K562 (cell line): ENCODE data around the gene TTC9C. TPM values are rescaled to one million over a fixed set of nuclear protein-coding genes. Genes with fewer than 3 reads are reported as not detected.

ENCODE experiments used
- ATAC-seq: fragments of 200-7000 bp; cut with Tn5 transposase; 3 replicates; pipeline ENCODE4 v1.9.1; 2020; ENCODE audit warnings: moderate library complexity
- BruUV-seq: library from RNA; stranded (reverse); fragments of 400-500 nt; replicated peaks from 2 replicates; lab custom pipeline; 2021; lab: Mats Ljungman, UMichigan
- CTCF ChIA-PET: fragments of 300-600 bp; formaldehyde crosslinking; extraction: SDS; loops from one replicate; lab custom pipeline; 2021; ENCODE audit warnings: low intra/inter-chr PET ratio; lab: Yijun Ruan, JAX
- POLR2A ChIA-PET: fragments of 300-600, 350-650 bp; sonication (Branson Sonifier 250); formaldehyde crosslinking; extraction: SDS; loops from one replicate; lab custom pipeline; 2021; ENCODE audit warnings: antibody characterized with exemption, inconsistent platforms; lab: Yijun Ruan, JAX
- DNase-seq, 4 experiments: peaks; one replicate each; pipeline versions ENCODE4 v3.0.0 to v3.0.0-alpha.2; 2011 to 2018; ENCODE audit warnings: low spot score in 3 of 4, mixed read lengths in 3 of 4; ENCODE audit errors: extremely low read depth in 1 of 4
- FAIRE-seq: peaks from 2 replicates; lab custom pipeline; 2011; peaks lifted over from hg19 to GRCh38; lab: Jason Lieb, UNC
- H2AFZ ChIP-seq: 2 replicates; pipeline ENCODE4 v1.6.0; 2011; ENCODE audit warnings: low read depth, low read length, control low read depth, inconsistent platforms
- H3K27ac ChIP-seq: fragments of 200-600 bp; 3 replicates; pipeline ENCODE4 v1.8.0; 2011; ENCODE audit warnings: low read depth, mild to moderate bottlenecking, control low read depth, inconsistent platforms, low read length, moderate library complexity, mixed read lengths; ENCODE audit errors: extremely low read depth
- H3K27me3 ChIP-seq, 2 experiments: fragments of 300-600 bp in 1 of 2; 2 replicates in 1 of 2; 3 replicates in 1 of 2; pipeline versions ENCODE4 v1.6.0 to v1.8.0; 2011; ENCODE audit warnings: inconsistent platforms in 2 of 2, low read length in 2 of 2, mild to moderate bottlenecking in 1 of 2, mixed read lengths in 1 of 2, moderate library complexity in 1 of 2; ENCODE audit not compliant: control insufficient read depth in 2 of 2, insufficient read depth in 2 of 2
- H3K36me3 ChIP-seq: fragments of 300-600 bp; 3 replicates; pipeline ENCODE4 v1.8.0; 2011; ENCODE audit warnings: mild to moderate bottlenecking, low read length, inconsistent platforms; ENCODE audit not compliant: control insufficient read depth, insufficient read depth
- H3K4me1 ChIP-seq, 2 experiments: fragments of 200-600 bp in 1 of 2; replicated peaks in 1 of 2; 2 replicates in 1 of 2; 3 replicates in 1 of 2; pipeline versions ENCODE4 v1.5.1 to v1.8.0; 2011; ENCODE audit warnings: inconsistent platforms in 2 of 2, low read length in 2 of 2, mild to moderate bottlenecking in 1 of 2, mixed read lengths in 1 of 2, moderate library complexity in 1 of 2; ENCODE audit not compliant: control insufficient read depth in 2 of 2, insufficient read depth in 2 of 2
- H3K4me2 ChIP-seq: 2 replicates; pipeline ENCODE4 v1.6.1; 2011; ENCODE audit warnings: low read length, control low read depth, inconsistent platforms, mixed read lengths; ENCODE audit not compliant: insufficient read depth
- H3K4me3 ChIP-seq: fragments of 200-600 bp; sonication (generic), shearing (Covaris generic); 2 replicates; pipeline ENCODE4 v1.5.1; 2016; ENCODE audit warnings: control low read depth, inconsistent platforms
- H3K79me2 ChIP-seq: fragments of 200-600 bp; 3 replicates; pipeline ENCODE4 v1.8.0; 2011; ENCODE audit warnings: low read length, inconsistent platforms; ENCODE audit not compliant: control insufficient read depth, insufficient read depth
- H3K9ac ChIP-seq, 2 experiments: 2 replicates each; pipeline versions ENCODE4 v1.6.0 to v1.6.1; 2011; ENCODE audit warnings: low read depth in 2 of 2, low read length in 2 of 2, control low read depth in 1 of 2, inconsistent platforms in 1 of 2, mild to moderate bottlenecking in 1 of 2, mixed read lengths in 1 of 2; ENCODE audit not compliant: insufficient read depth in 1 of 2
- H3K9me1 ChIP-seq: one replicate; pipeline ENCODE4 v1.6.0; 2011; ENCODE audit warnings: inconsistent platforms, mild to moderate bottlenecking, low read length, moderate library complexity; ENCODE audit not compliant: control insufficient read depth, insufficient read depth
- H3K9me3 ChIP-seq: replicated peaks from 2 replicates; pipeline ENCODE4 v1.5.1; 2011; ENCODE audit warnings: low read depth, low read length, inconsistent platforms; ENCODE audit not compliant: control insufficient read depth, insufficient read depth
- H4K20me1 ChIP-seq: replicated peaks from 2 replicates; pipeline ENCODE4 v1.6.1; 2011; ENCODE audit warnings: low read length, inconsistent platforms, mixed read lengths; ENCODE audit not compliant: control insufficient read depth, insufficient read depth
- JUNB ChIP-seq: fragments of 450-650 bp; formaldehyde crosslinking; conservative IDR thresholded peaks from 2 replicates; pipeline ENCODE4 v1.4.0; 2020; ENCODE audit warnings: mild to moderate bottlenecking
- PCBP2 ChIP-seq: fragments of 200-400 bp; formaldehyde crosslinking; IDR thresholded peaks from 2 replicates; pipeline ENCODE4 v1.6.1; 2018; ENCODE audit warnings: low read length, low read depth, mild to moderate bottlenecking, moderate library complexity; ENCODE audit not compliant: poor library complexity, severe bottlenecking
- ZNF436 ChIP-seq: fragments of 250-450, 450-650 bp; sonication (Bioruptor Pico); formaldehyde crosslinking; IDR thresholded peaks from 2 replicates; pipeline ENCODE4 v1.7.0; 2020; ENCODE audit warnings: mild to moderate bottlenecking
- WGBS: fragments of 100-300 bp; shearing (Covaris generic); methylation state at CpG from one replicate; pipeline ENCODE4 v1.1.6; 2016; ENCODE audit warnings: low coverage, mixed read lengths; ENCODE audit not compliant: insufficient coverage; ENCODE audit errors: missing lambda C conversion rate; 5-methylcytosine and 5-hydroxymethylcytosine counted together
- in situ Hi-C: fragments of 300-500 bp; cut with MboI; formaldehyde crosslinking; loops from 4 replicates; pipeline ENCODE4 v1.15.0; 2018; ENCODE audit warnings: inconsistent platforms, mixed read lengths
- intact Hi-C: fragments of 100-400 bp; cut with micrococcal nuclease; formaldehyde crosslinking; loops from 2 replicates; pipeline ENCODE4 v1.14.2; 2022
- polyA plus RNA-seq, 8 experiments: library from polyadenylated mRNA; depleted of rRNA in 4 of 8; stranded (reverse) in 5 of 8; unstranded in 3 of 8; fragments of >200 nt; fragmentation: Nextera tagmentation in 2 of 8; fragmentation: Illumina TruSeq in 1 of 8; extraction: Ambion mirVana in 2 of 8; extraction: Trizol in 1 of 8; gene quantifications; 2 replicates each; pipeline versions ENCODE4 v1.2.1 to v1.2.3, GENCODE V29; 2011 to 2014; ENCODE audit warnings: inconsistent platforms in 1 of 8, missing spikeins in 1 of 8
- total RNA-seq, 7 experiments: library from RNA; depleted of rRNA in 6 of 7; stranded (reverse); fragments of >200 nt in 6 of 7; fragmentation: Illumina TruSeq in 2 of 7; extraction: Trizol in 2 of 7; gene quantifications; 2 replicates each; pipeline versions ENCODE4 v1.2.1 to v1.2.3, GENCODE V29; 2011 to 2021; ENCODE audit warnings: low replicate concordance in 1 of 7
- TF ChIP-seq, protein P1 (sequence below), 3 experiments: fragments of 200-800 bp in 1 of 3; sonication (Bioruptor generic) in 1 of 3; sonication (generic) in 1 of 3; formaldehyde crosslinking in 1 of 3; IDR thresholded peaks; 2 replicates each; pipeline versions ENCODE4 v1.6.1 to v1.8.0; 2016 to 2022; ENCODE audit warnings: mild to moderate bottlenecking in 2 of 3, missing compliant biosample characterization in 2 of 3, missing genetic modification characterization in 2 of 3, missing genetic modification reagents in 1 of 3
- TF ChIP-seq, protein P2 (sequence below), 2 experiments: fragments of 450-650 bp; formaldehyde crosslinking in 1 of 2; IDR thresholded peaks; 2 replicates each; pipeline versions ENCODE4 v1.4.0 to v1.6.1; 2014 to 2020; ENCODE audit warnings: mild to moderate bottlenecking in 2 of 2, borderline replicate concordance in 1 of 2, low read depth in 1 of 2
- TF ChIP-seq, protein P3 (sequence below): sonication (generic); formaldehyde crosslinking; IDR thresholded peaks from 2 replicates; pipeline ENCODE4 v1.8.1; 2023; ENCODE audit warnings: mild to moderate bottlenecking, missing genetic modification reagents, moderate library complexity
- TF ChIP-seq, protein P4 (sequence below), 3 experiments: IDR thresholded peaks in 2 of 3; conservative IDR thresholded peaks in 1 of 3; 2 replicates each; pipeline ENCODE4 v1.5.1; 2011 to 2012; ENCODE audit warnings: low read length in 3 of 3, mild to moderate bottlenecking in 3 of 3, control low read depth in 2 of 3, improper control_type of control experiment in 1 of 3, inconsistent platforms in 1 of 3, low read depth in 1 of 3, mixed read lengths in 1 of 3, moderate library complexity in 1 of 3; ENCODE audit not compliant: insufficient read depth in 2 of 3

The TTC9C gene
- total and polyA plus RNA-seq, 9 of the 15 experiments (the other 6 are each of a cell fraction or from before 2014, with no cell fraction given), result 32.8 to 59.0 (median 37.1) TPM

DNA sequence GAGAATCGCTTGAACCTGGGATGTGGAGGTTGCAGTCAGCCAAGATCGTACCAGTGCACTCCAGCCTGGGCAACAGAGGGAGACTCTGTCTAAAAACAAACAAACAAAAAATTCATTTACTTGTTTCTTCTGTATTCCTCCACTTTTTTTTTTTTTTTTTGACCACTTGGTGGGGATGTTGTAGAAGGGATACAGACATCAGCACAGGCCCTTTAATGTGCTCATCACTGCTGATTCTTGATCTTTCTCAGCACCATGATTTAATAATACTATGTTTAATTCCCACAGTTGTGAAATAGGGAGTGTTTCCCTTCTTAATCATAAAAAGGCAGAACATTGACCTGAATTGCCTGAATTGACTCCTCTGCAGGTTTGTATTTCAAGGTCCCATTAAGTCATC is 4.5 kb downstream of the TTC9C start:
- ChIA-PET CTCF (interaction anchor here (0.6 to 3.1 kb wide), 5 partner anchors 37 to 832 kb away, joined by 3 to 25 read pairs (median 5); partner anchors contain the start of gene TMEM179B), POLR2A (interaction anchor here (0.6 kb wide), 1 partner anchor 59 kb away, joined by 3 read pairs; no protein-coding TSS in a partner anchor)
- ATAC-seq, result peak; percentile 25; the same call in 1 of the 3 replicates
- peaks cover 27% of the 10 kb centered on the region for H3K79me2 ChIP-seq
- 91% methylated on average over 1 of the region's 2 CpGs for WGBS
- intact Hi-C loops, result loop anchor here (1.0 kb wide), 1 partner anchor 36 kb away; no protein-coding TSS in a partner anchor
- no peaks in the 10 kb centered on the region for H4K20me1 ChIP-seq
- no peaks in the 10 kb centered on the region for H3K9me1 ChIP-seq
- peaks cover 4 to 6% of the 10 kb centered on the region in 2 experiments; a peak in 3 of 5 replicates for H3K4me1 ChIP-seq
- in situ Hi-C loops, result no loop called here
- H3K36me3 ChIP-seq, result peaks cover 47% of the 10 kb centered on the region; the same call in 2 of the 3 replicates
- H3K4me3 ChIP-seq, result no peak overlapping the region
- H3K9me3 ChIP-seq, result no peaks in the 10 kb centered on the region
- no TSS peak for BruUV-seq
- no peak overlapping the region for H3K9ac ChIP-seq
- H2AFZ ChIP-seq, result no peak overlapping the region
- no peaks in the 10 kb centered on the region for H3K27me3 ChIP-seq
- DNase-seq, result no peak
- no peak overlapping the region for H3K4me2 ChIP-seq
- no peak overlapping the region for H3K27ac ChIP-seq
- no peak for FAIRE-seq
- TF ChIP-seq, protein P1, sequence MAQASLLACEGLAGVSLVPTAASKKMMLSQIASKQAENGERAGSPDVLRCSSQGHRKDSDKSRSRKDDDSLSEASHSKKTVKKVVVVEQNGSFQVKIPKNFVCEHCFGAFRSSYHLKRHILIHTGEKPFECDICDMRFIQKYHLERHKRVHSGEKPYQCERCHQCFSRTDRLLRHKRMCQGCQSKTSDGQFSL (CRISPR knock-in tag; IDR thresholded peaks at IDR 0.05), result no peak
- TF ChIP-seq, protein P1 (tag; IDR thresholded peaks at IDR 0.05), result no peak
- TF ChIP-seq, protein P2, sequence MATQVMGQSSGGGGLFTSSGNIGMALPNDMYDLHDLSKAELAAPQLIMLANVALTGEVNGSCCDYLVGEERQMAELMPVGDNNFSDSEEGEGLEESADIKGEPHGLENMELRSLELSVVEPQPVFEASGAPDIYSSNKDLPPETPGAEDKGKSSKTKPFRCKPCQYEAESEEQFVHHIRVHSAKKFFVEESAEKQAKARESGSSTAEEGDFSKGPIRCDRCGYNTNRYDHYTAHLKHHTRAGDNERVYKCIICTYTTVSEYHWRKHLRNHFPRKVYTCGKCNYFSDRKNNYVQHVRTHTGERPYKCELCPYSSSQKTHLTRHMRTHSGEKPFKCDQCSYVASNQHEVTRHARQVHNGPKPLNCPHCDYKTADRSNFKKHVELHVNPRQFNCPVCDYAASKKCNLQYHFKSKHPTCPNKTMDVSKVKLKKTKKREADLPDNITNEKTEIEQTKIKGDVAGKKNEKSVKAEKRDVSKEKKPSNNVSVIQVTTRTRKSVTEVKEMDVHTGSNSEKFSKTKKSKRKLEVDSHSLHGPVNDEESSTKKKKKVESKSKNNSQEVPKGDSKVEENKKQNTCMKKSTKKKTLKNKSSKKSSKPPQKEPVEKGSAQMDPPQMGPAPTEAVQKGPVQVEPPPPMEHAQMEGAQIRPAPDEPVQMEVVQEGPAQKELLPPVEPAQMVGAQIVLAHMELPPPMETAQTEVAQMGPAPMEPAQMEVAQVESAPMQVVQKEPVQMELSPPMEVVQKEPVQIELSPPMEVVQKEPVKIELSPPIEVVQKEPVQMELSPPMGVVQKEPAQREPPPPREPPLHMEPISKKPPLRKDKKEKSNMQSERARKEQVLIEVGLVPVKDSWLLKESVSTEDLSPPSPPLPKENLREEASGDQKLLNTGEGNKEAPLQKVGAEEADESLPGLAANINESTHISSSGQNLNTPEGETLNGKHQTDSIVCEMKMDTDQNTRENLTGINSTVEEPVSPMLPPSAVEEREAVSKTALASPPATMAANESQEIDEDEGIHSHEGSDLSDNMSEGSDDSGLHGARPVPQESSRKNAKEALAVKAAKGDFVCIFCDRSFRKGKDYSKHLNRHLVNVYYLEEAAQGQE (IDR thresholded peaks at IDR 0.05; ENCODE audit: borderline replicate concordance), result peak; percentile 38; the same call in 1 of the 2 replicates
- TF ChIP-seq, protein P2 (CRISPR knock-in tag; IDR thresholded peaks at IDR 0.05; ENCODE audit: low read depth), result no peak
- TF ChIP-seq ZNF436 (CRISPR knock-in tag), result no peak
- TF ChIP-seq JUNB, result no peak
- TF ChIP-seq PCBP2, result no peak
- TF ChIP-seq, protein P3, sequence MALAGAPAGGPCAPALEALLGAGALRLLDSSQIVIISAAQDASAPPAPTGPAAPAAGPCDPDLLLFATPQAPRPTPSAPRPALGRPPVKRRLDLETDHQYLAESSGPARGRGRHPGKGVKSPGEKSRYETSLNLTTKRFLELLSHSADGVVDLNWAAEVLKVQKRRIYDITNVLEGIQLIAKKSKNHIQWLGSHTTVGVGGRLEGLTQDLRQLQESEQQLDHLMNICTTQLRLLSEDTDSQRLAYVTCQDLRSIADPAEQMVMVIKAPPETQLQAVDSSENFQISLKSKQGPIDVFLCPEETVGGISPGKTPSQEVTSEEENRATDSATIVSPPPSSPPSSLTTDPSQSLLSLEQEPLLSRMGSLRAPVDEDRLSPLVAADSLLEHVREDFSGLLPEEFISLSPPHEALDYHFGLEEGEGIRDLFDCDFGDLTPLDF (CRISPR knock-in tag), result no peak
- TF ChIP-seq, protein P4, sequence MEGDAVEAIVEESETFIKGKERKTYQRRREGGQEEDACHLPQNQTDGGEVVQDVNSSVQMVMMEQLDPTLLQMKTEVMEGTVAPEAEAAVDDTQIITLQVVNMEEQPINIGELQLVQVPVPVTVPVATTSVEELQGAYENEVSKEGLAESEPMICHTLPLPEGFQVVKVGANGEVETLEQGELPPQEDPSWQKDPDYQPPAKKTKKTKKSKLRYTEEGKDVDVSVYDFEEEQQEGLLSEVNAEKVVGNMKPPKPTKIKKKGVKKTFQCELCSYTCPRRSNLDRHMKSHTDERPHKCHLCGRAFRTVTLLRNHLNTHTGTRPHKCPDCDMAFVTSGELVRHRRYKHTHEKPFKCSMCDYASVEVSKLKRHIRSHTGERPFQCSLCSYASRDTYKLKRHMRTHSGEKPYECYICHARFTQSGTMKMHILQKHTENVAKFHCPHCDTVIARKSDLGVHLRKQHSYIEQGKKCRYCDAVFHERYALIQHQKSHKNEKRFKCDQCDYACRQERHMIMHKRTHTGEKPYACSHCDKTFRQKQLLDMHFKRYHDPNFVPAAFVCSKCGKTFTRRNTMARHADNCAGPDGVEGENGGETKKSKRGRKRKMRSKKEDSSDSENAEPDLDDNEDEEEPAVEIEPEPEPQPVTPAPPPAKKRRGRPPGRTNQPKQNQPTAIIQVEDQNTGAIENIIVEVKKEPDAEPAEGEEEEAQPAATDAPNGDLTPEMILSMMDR (IDR thresholded peaks at IDR 0.05 in 2 of 3, conservative IDR thresholded peaks at IDR 0.05 in 1 of 3; ENCODE audit: insufficient read depth in 2 of 3, low read depth in 1 of 3, low read length in 3 of 3), result peak; percentile 22 to 57 (median 37); a peak in 3 of 6 replicates
